Common myeloid progenitor, CD34-positive (primary cell): Measurements from ENCODE around the gene SELENOI.
A peak's percentile ranks its signal among the peaks of the same experiment; 100 is the strongest.
"Not testable (repeated sequence)": the region's sequence is repeated elsewhere in the genome, so short reads cannot be mapped to it uniquely, and the experiment has no call there.

ENCODE experiments used
- CTCF ChIA-PET: fragments of 350-600 bp; sonication (Branson Sonifier 250); formaldehyde crosslinking; loops from one replicate; lab custom pipeline; 2021; ENCODE audit warnings: antibody characterized with exemption; lab: Charles Lee
- POLR2A ChIA-PET: fragments of 350-600 bp; sonication (Branson Sonifier 250); formaldehyde crosslinking; loops from one replicate; lab custom pipeline; 2021; ENCODE audit warnings: antibody characterized with exemption; lab: Charles Lee
- DNase-seq, 3 donors: peaks; one replicate each; pipeline versions ENCODE4 v3.0.0 to v3.0.0-alpha.2; 2013
- H3K27ac ChIP-seq, 2 experiments: 1 replicate in 1 of 2; 2 replicates in 1 of 2; pipeline ENCODE4 v1.7.0; 2013; ENCODE audit warnings: inconsistent platforms in 2 of 2, low read length in 2 of 2, mild to moderate bottlenecking in 2 of 2, low read depth in 1 of 2, moderate library complexity in 1 of 2; ENCODE audit not compliant: severe bottlenecking in 2 of 2, insufficient read depth in 1 of 2, poor library complexity in 1 of 2
- H3K27me3 ChIP-seq, 5 experiments: replicated peaks in 2 of 5; 1 replicate in 3 of 5; 2 replicates in 2 of 5; pipeline versions ENCODE4 v1.6.1 to v1.7.0; 2013; ENCODE audit warnings: low read length in 4 of 5, mild to moderate bottlenecking in 2 of 5, moderate library complexity in 2 of 5, inconsistent platforms in 1 of 5; ENCODE audit not compliant: insufficient read depth in 5 of 5, control insufficient read depth in 4 of 5
- H3K36me3 ChIP-seq, 4 experiments: 1 replicate in 2 of 4; 2 replicates in 2 of 4; pipeline versions ENCODE4 v1.6.1 to v1.7.0; 2013; ENCODE audit warnings: low read length in 3 of 4, control low read depth in 1 of 4, mild to moderate bottlenecking in 1 of 4; ENCODE audit not compliant: control insufficient read depth in 4 of 4, insufficient read depth in 4 of 4
- H3K4me1 ChIP-seq, 4 experiments: 1 replicate in 3 of 4; 2 replicates in 1 of 4; pipeline versions ENCODE4 v1.6.1 to v1.7.1; 2013; ENCODE audit warnings: low read length in 3 of 4, mild to moderate bottlenecking in 3 of 4, control low read depth in 1 of 4, inconsistent platforms in 1 of 4, moderate library complexity in 1 of 4; ENCODE audit not compliant: control insufficient read depth in 4 of 4, insufficient read depth in 4 of 4; ENCODE audit errors: control extremely low read depth in 1 of 4
- H3K4me3 ChIP-seq, 7 experiments: 1 replicate in 4 of 7; 2 replicates in 3 of 7; pipeline versions ENCODE4 v1.5.1 to v1.7.0; 2013; ENCODE audit warnings: mild to moderate bottlenecking in 7 of 7, low read length in 6 of 7, moderate library complexity in 6 of 7, inconsistent platforms in 2 of 7, low read depth in 2 of 7, control low read depth in 1 of 7; ENCODE audit not compliant: insufficient read depth in 4 of 7, control insufficient read depth in 1 of 7; ENCODE audit errors: extremely low read depth in 1 of 7
- H3K9me3 ChIP-seq, 5 experiments: 1 replicate in 4 of 5; 2 replicates in 1 of 5; pipeline versions ENCODE4 v1.6.1 to v1.7.1; 2013; ENCODE audit warnings: low read length in 4 of 5, mild to moderate bottlenecking in 2 of 5, inconsistent platforms in 1 of 5, low read depth in 1 of 5, moderate library complexity in 1 of 5; ENCODE audit not compliant: control insufficient read depth in 4 of 5, insufficient read depth in 2 of 5; ENCODE audit errors: control extremely low read depth in 1 of 5
- WGBS: methylation state at CpG from one replicate; pipeline ENCODE4 v1.1.5; 2013; ENCODE audit not compliant: insufficient coverage; 5-methylcytosine and 5-hydroxymethylcytosine counted together

SELENOI gene

DNA sequence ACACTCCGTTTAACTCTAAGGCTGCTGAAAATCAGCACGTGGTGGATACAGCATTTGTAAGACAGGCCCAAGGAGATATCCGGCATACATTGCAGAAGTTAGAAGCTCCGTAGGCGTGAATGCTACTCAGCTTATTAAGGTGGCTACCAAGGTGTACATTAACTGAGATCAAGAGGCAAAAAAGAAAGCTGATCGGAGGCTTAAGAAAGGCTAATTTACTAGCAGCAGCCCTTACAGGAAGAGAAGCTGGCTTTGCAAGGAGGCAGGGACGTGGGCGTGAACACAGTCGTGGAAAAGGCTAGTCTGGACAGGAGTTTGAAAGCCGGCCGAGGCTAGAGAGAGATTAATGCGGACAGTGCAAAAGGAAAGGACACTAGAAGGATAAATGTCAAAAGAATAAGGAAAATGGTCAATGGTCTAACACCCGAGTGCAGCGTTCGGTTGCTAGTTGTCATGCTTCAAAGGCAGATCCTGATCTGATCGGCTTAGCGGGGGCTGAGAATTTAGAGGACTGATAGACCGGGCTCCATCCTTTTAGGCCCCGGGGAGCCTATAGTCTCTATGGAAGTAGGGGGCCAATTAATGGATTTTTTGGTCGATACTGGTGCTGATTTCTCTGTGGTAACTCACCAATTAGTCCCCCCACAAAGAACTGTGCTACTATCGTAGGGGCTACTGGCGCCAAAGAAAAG is 45.6 kb upstream of the SELENOI start:
- Histone ChIP-seq H3K9me3 (no peaks in the 10 kb centered on the region), H3K4me1 (peaks cover 0 to 27% (median 20%) of the 10 kb centered on the region in 4 experiments), H3K27ac (peak overlapping the region in 1 of 2 experiments; percentile 82), H3K36me3 (no peaks in the 10 kb centered on the region), H3K27me3 (no peaks in the 10 kb centered on the region), H3K4me3 (peak overlapping the region in 5 of 7 experiments; percentile 40 to 90 (median 85))
- CTCF ChIA-PET = interaction anchor here (0.6 to 1.2 kb wide), 3 partner anchors 8 to 717 kb away, joined by 3 to 5 read pairs (median 3); no protein-coding TSS in a partner anchor
- 53% methylated on average over 18 of the region's 22 CpGs for WGBS
- POLR2A ChIA-PET = no interaction called here
- peak; percentile 24 to 55 (median 43) for DNase-seq

DNA sequence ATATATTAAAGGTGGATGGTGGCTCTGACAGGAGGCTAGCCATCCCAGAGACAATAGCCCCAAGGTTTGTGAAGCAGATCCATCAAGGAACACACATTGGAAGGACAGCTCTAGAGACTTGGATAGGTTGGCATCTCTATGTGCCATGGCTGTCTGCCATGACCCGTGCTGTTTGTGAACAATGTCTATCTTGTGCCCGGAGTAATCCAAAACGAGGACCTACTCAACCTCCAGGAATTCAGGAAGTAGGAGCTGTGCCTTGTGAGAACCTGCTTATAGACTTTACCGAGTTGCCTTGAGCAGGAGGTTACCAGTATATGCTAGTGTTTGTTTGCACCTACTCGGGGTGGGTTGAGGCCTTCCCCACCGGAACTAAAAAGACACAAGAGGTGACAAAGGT is 43.1 kb upstream of the SELENOI start:
- POLR2A ChIA-PET = no interaction called here
- no peak overlapping the region for H3K27ac ChIP-seq
- no peaks in the 10 kb centered on the region for H3K27me3 ChIP-seq
- no peaks in the 10 kb centered on the region for H3K36me3 ChIP-seq
- no peaks in the 10 kb centered on the region for H3K9me3 ChIP-seq
- H3K4me1 ChIP-seq = peaks cover 0 to 25% (median 20%) of the 10 kb centered on the region in 4 experiments
- H3K4me3 ChIP-seq = no peak overlapping the region
- DNase-seq = no peak
- WGBS = 100% methylated on average over 6 of the region's 6 CpGs
- CTCF ChIA-PET = no interaction called here

DNA sequence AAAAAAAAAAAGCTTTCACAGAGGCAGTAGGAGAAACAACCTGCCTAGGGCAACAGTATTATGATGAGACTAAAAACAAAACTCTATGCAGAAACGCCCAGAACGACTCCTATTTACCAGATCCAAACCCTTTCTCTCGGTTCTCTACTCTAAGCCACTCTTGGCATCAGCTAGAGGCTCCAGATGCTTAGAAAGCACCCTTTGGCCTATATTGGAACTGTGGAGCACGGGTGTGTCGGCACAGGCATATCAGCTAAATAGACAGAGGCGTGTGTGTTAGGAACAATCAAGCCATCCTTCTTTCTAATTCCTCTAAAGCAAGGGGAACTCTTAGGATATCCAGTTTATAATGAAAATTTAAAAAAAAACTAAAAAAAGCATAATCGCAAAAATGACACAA is 40.8 kb upstream of the SELENOI start:
- 100% methylated on average over 3 of the region's 7 CpGs for WGBS
- ChIA-PET CTCF (interaction anchor here (2.4 kb wide), 1 partner anchor 11 kb away, joined by 8 read pairs; no protein-coding TSS in a partner anchor), POLR2A (interaction anchor here (0.7 kb wide), 1 partner anchor 220 kb away, joined by 3 read pairs; no protein-coding TSS in a partner anchor)
- H3K27me3 ChIP-seq, H3K4me3 ChIP-seq, H3K27ac ChIP-seq, H3K4me1 ChIP-seq, H3K9me3 ChIP-seq, H3K36me3 ChIP-seq, DNase-seq: not testable (repeated sequence)

DNA sequence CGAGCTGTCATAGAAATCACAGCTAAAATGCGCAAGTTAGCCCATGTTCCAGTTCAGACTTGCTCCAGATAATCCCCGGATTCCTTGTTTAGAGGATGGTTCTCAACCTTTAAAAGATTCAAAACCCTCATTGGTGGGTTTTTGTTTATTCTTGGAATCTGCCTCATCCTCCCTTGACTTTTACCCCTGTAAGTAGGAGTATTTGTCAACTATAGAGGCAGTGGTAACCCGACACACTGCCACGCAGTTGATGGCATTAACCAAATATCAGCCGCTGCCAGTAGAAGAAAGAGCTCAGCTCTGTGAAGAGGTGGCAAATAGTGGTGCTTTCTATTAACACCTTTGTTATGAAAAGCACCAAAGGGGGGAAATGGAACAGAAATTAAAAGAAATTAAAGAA is 40.4 kb upstream of the SELENOI start:
- H3K9me3 ChIP-seq = no peaks in the 10 kb centered on the region
- no peaks in the 10 kb centered on the region for H3K36me3 ChIP-seq
- no peaks in the 10 kb centered on the region for H3K27me3 ChIP-seq
- H3K4me1 ChIP-seq = peaks cover 0 to 2% (median 2%) of the 10 kb centered on the region in 4 experiments
- CTCF ChIA-PET = interaction anchor here (2.4 kb wide), 1 partner anchor 10 kb away, joined by 8 read pairs; no protein-coding TSS in a partner anchor
- POLR2A ChIA-PET = no interaction called here
- H3K27ac ChIP-seq = no peak overlapping the region
- DNase-seq = no peak
- 96% methylated on average over 6 of the region's 6 CpGs for WGBS
- no peak overlapping the region for H3K4me3 ChIP-seq

DNA sequence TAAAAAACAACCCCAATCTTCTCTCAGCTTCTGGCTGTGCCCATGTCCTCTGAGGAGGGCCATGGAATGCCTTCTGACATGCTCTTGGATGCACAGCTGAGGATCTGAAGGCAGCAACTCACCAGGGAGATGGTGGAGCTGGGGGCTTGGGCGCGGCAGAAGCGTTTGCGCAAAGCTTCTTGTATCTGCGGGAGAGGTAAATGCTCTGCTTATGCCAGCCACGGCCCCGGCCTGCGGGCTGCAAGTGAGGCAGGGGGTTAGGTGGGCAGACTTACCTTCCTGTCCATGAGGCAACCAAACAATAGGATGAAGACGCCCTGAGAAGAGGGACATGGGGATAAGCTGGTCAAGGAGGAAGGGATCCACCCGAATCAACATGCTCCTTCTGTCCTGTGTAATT is 36.0 kb upstream of the SELENOI start:
- no peak for DNase-seq
- CTCF ChIA-PET = interaction anchor here (1.3 to 1.4 kb wide), 2 partner anchors 11 to 75 kb away, joined by 4 to 5 read pairs; no protein-coding TSS in a partner anchor
- H3K27me3 ChIP-seq = no peaks in the 10 kb centered on the region
- H3K4me1 ChIP-seq = no peaks in the 10 kb centered on the region
- no peak overlapping the region for H3K27ac ChIP-seq
- 88% methylated on average over 8 of the region's 10 CpGs for WGBS
- H3K4me3 ChIP-seq = no peak overlapping the region
- POLR2A ChIA-PET = no interaction called here
- no peaks in the 10 kb centered on the region for H3K36me3 ChIP-seq
- no peaks in the 10 kb centered on the region for H3K9me3 ChIP-seq

DNA sequence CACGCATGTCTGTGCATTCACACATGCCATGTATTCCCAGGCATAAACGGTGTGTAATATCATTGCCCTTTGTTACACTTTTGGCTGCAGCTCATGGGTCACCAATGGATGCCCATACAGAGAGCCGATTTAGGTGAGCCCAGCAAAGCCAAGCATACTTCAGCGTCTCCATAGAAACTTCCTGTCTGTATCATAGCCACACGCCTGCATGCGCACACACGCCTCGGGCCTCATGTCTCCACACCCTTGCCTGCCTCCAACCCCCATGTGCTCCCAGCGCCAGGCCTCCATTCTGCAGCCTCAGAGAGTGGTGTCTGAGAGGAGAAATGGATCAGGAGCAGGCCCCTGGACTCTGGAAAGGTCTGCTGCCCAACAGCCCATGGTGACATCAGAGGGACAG is 33.5 kb upstream of the SELENOI start:
- ChIA-PET CTCF (interaction anchor here (0.9 to 1.0 kb wide), 2 partner anchors 9 to 16 kb away, joined by 3 read pairs; no protein-coding TSS in a partner anchor), POLR2A (no interaction called here)
- Histone ChIP-seq H3K4me3 (no peak overlapping the region), H3K9me3 (no peaks in the 10 kb centered on the region), H3K4me1 (no peaks in the 10 kb centered on the region), H3K27me3 (no peaks in the 10 kb centered on the region), H3K27ac (no peak overlapping the region), H3K36me3 (no peaks in the 10 kb centered on the region)
- 85% methylated on average over 8 of the region's 9 CpGs for WGBS
- DNase-seq = no peak

DNA sequence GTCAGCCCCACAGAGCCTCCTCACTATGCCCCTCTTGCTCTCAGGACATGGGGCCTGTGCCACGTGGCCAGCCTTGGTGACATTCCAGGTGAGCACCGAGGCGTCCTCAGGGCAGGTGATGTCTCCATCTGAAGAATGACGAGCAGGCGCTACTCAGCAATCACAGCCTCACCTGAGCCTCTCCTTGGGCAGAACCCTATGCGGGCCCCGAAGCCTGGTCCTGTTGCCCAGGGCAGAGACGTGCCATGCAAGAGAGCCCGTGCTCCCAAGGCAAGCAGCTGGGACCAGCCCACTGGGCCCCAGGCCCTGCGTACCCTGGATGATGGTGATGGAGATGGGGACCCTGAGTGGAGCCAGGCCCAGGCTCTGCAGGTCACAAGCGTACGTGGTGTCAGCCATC is 32.5 kb upstream of the SELENOI start:
- WGBS = 88% methylated on average over 10 of the region's 12 CpGs
- H3K4me3 ChIP-seq = no peak overlapping the region
- no peaks in the 10 kb centered on the region for H3K27me3 ChIP-seq
- POLR2A ChIA-PET = no interaction called here
- H3K36me3 ChIP-seq = no peaks in the 10 kb centered on the region
- DNase-seq = no peak
- no peaks in the 10 kb centered on the region for H3K9me3 ChIP-seq
- no peak overlapping the region for H3K27ac ChIP-seq
- CTCF ChIA-PET = interaction anchor here (0.8 to 1.5 kb wide), 3 partner anchors 12 to 79 kb away, joined by 3 to 5 read pairs (median 4); no protein-coding TSS in a partner anchor
- H3K4me1 ChIP-seq = no peaks in the 10 kb centered on the region
